OCI-LY1 (cell line): ENCODE results near the gene ARPC5L.

ENCODE experiments used
- H2AFZ ChIP-seq: fragments of 200-600 bp; sonication (generic), shearing (Covaris generic); 2 replicates; pipeline ENCODE4 v1.6.0; 2014; ENCODE audit warnings: antibody characterized with exemption, mild to moderate bottlenecking, low read length
- H3F3A ChIP-seq: fragments of 200-600 bp; sonication (generic), shearing (Covaris generic); 2 replicates; pipeline ENCODE4 v1.6.0; 2014; ENCODE audit warnings: mild to moderate bottlenecking, antibody characterized with exemption, low read length, moderate library complexity; ENCODE audit not compliant: insufficient read depth
- H3K27ac ChIP-seq: fragments of 200-600 bp; sonication (generic); 2 replicates; pipeline ENCODE4 v1.5.1; 2014; ENCODE audit warnings: low read length, mixed run types, mild to moderate bottlenecking, low read depth; ENCODE audit not compliant: poor library complexity, severe bottlenecking
- H3K27me3 ChIP-seq: fragments of 200-600 bp; sonication (generic); 2 replicates; pipeline ENCODE4 v1.6.0; 2014; ENCODE audit warnings: antibody characterized with exemption, mild to moderate bottlenecking, low read length, moderate library complexity; ENCODE audit not compliant: insufficient read depth
- H3K36me3 ChIP-seq: fragments of 200-600 bp; sonication (generic); 2 replicates; pipeline ENCODE4 v1.6.1; 2014; ENCODE audit warnings: mild to moderate bottlenecking, antibody characterized with exemption, low read length, moderate library complexity, mixed read lengths; ENCODE audit not compliant: insufficient read depth
- H3K4me1 ChIP-seq: fragments of 200-600 bp; sonication (generic); 2 replicates; pipeline ENCODE4 v1.5.1; 2014; ENCODE audit warnings: mild to moderate bottlenecking, low read length, moderate library complexity; ENCODE audit not compliant: insufficient read depth, severe bottlenecking
- H3K4me2 ChIP-seq: fragments of 200-600 bp; sonication (generic), shearing (Covaris generic); 2 replicates; pipeline ENCODE4 v1.6.1; 2014; ENCODE audit warnings: low read length
- H3K4me3 ChIP-seq: fragments of 200-600 bp; sonication (generic); 2 replicates; pipeline ENCODE4 v1.5.1; 2014; ENCODE audit warnings: low read length, low read depth, mild to moderate bottlenecking, mixed read lengths; ENCODE audit not compliant: poor library complexity, severe bottlenecking
- H3K79me2 ChIP-seq: fragments of 200-600 bp; shearing (Covaris generic); 2 replicates; pipeline ENCODE4 v1.6.1; 2016; ENCODE audit warnings: mixed run types, low read length, mixed read lengths; ENCODE audit not compliant: insufficient read depth
- H3K9ac ChIP-seq: fragments of 200-600 bp; sonication (generic), shearing (Covaris generic); 2 replicates; pipeline ENCODE4 v1.6.1; 2014; ENCODE audit warnings: mild to moderate bottlenecking, low read length, mixed read lengths
- H3K9me2 ChIP-seq: fragments of 200-600 bp; sonication (generic), shearing (Covaris generic); 2 replicates; pipeline ENCODE4 v1.6.1; 2014; ENCODE audit warnings: low read depth, mild to moderate bottlenecking, low read length, mixed read lengths
- H3K9me3 ChIP-seq: fragments of 200-600 bp; shearing (Covaris generic); 2 replicates; pipeline ENCODE4 v1.6.1; 2014; ENCODE audit warnings: low read length, mixed read lengths
- H4K20me1 ChIP-seq: fragments of 200-600 bp; sonication (generic), shearing (Covaris generic); 2 replicates; pipeline ENCODE4 v1.6.0; 2016; ENCODE audit warnings: mild to moderate bottlenecking, low read length; ENCODE audit not compliant: insufficient read depth
- CTCF ChIP-seq: fragments of 200-600 bp; sonication (generic), shearing (Covaris generic); IDR thresholded peaks from 2 replicates; pipeline ENCODE4 v1.5.1; 2017; ENCODE audit warnings: mild to moderate bottlenecking, antibody characterized with exemption, low read length, moderate library complexity, mixed read lengths
- EZH2 ChIP-seq: fragments of 200-600 bp; sonication (generic), shearing (Covaris generic); IDR thresholded peaks from 2 replicates; pipeline ENCODE4 v1.8.0; 2017; ENCODE audit warnings: borderline replicate concordance, mixed run types, mild to moderate bottlenecking, antibody characterized with exemption, low read length, moderate library complexity, mixed read lengths

ARPC5L gene

GRCh38 chr9:124885551-124885950 is 23.6 kb downstream of the ARPC5L start:
- Histone ChIP-seq H3K9me3 (no peaks in the 10 kb centered on the region), H3F3A (no peaks in the 10 kb centered on the region), H3K79me2 (no peaks in the 10 kb centered on the region), H3K4me3 (no peak overlapping the region), H3K9ac (no peak overlapping the region), H3K9me2 (no peaks in the 10 kb centered on the region), H3K4me1 (peaks cover 9% of the 10 kb centered on the region), H2AFZ (no peak overlapping the region), H3K4me2 (no peak overlapping the region), H3K36me3 (peaks cover 67% of the 10 kb centered on the region; the same call in 1 of the 2 replicates), H4K20me1 (no peaks in the 10 kb centered on the region), H3K27ac (no peak overlapping the region), H3K27me3 (no peaks in the 10 kb centered on the region)
- no peak for TF ChIP-seq EZH2
- no peak for TF ChIP-seq CTCF

GRCh38 chr9:124886461-124886860 is 24.5 kb downstream of the ARPC5L start:
- H2AFZ ChIP-seq: no peak overlapping the region
- no peak overlapping the region for H3K4me2 ChIP-seq
- H3K9ac ChIP-seq: no peak overlapping the region
- H3K4me3 ChIP-seq: no peak overlapping the region
- H3F3A ChIP-seq: no peaks in the 10 kb centered on the region
- no peaks in the 10 kb centered on the region for H3K9me3 ChIP-seq
- H4K20me1 ChIP-seq: no peaks in the 10 kb centered on the region
- no peaks in the 10 kb centered on the region for H3K27me3 ChIP-seq
- TF ChIP-seq CTCF (no peak), EZH2 (no peak)
- peaks cover 71% of the 10 kb centered on the region; the same call in 1 of the 2 replicates for H3K36me3 ChIP-seq
- H3K9me2 ChIP-seq: no peaks in the 10 kb centered on the region
- H3K79me2 ChIP-seq: no peaks in the 10 kb centered on the region
- H3K27ac ChIP-seq: no peak overlapping the region
- H3K4me1 ChIP-seq: peaks cover under 1% of the 10 kb centered on the region

GRCh38 chr9:124886866-124887492 is 25.0 kb downstream of the ARPC5L start:
- TF ChIP-seq EZH2: no peak
- TF ChIP-seq CTCF: no peak

More at GRCh38 chr9:124886866-124887492, 25.0 kb downstream of the ARPC5L start:
- Histone ChIP-seq H3K27ac (no peak overlapping the region), H3K4me2 (no peak overlapping the region), H3K4me3 (no peak overlapping the region), H3K9me3 (no peaks in the 10 kb centered on the region), H4K20me1 (no peaks in the 10 kb centered on the region), H2AFZ (no peak overlapping the region), H3K9me2 (no peaks in the 10 kb centered on the region), H3K36me3 (peaks cover 71% of the 10 kb centered on the region; the same call in 1 of the 2 replicates), H3K4me1 (no peaks in the 10 kb centered on the region), H3F3A (no peaks in the 10 kb centered on the region), H3K79me2 (no peaks in the 10 kb centered on the region), H3K9ac (no peak overlapping the region), H3K27me3 (no peaks in the 10 kb centered on the region)
